Colonic mucosa (tissue), 4 donors: ENCODE results near the gene PRR5. TPM values are rescaled to one million over a fixed set of nuclear protein-coding genes. Genes with fewer than 3 reads are reported as not detected.
A peak's percentile ranks its signal among the peaks of the same experiment; 100 is the strongest.

Experiments
- DNase-seq: peaks from one replicate; pipeline ENCODE4 v3.0.0-alpha.2; 2020
- H3K27ac ChIP-seq: fragments of 200-600 bp; one replicate; pipeline ENCODE4 v1.8.0; 2021
- H3K27me3 ChIP-seq: fragments of 200-600 bp; one replicate; pipeline ENCODE4 v1.8.0; 2021
- H3K36me3 ChIP-seq: fragments of 200-600 bp; one replicate; pipeline ENCODE4 v1.8.0; 2021
- H3K4me1 ChIP-seq: fragments of 200-600 bp; one replicate; pipeline ENCODE4 v1.8.0; 2021; ENCODE audit warnings: mild to moderate bottlenecking
- H3K4me3 ChIP-seq: fragments of 200-600 bp; one replicate; pipeline ENCODE4 v1.8.0; 2021
- H3K9ac ChIP-seq, 2 donors: one replicate each; pipeline ENCODE4 v1.7.0; 2013; ENCODE audit warnings: control low read depth in 2 of 2, low read depth in 2 of 2, low read length in 2 of 2
- H3K9me3 ChIP-seq: fragments of 200-600 bp; one replicate; pipeline ENCODE4 v1.8.0; 2021
- CTCF ChIP-seq: fragments of 200-600 bp; IDR thresholded peaks from one replicate; pipeline ENCODE4 v1.8.0; 2022; ENCODE audit warnings: antibody characterized with exemption, mild to moderate bottlenecking
- intact Hi-C: fragments of 100-400 bp; cut with DNase I; formaldehyde crosslinking; loops from one replicate; pipeline ENCODE4 v1.14.1; 2022
- total RNA-seq, 2 donors: library from RNA; stranded (reverse); fragmentation: NEBNext Ultra II Directional in 1 of 2; extraction: Animal tissue kit (Norgen Biotek cat#: 25700) in 1 of 2; gene quantifications; one replicate each; pipeline ENCODE4 v1.2.1, GENCODE V29; 2021
- donor health status: healthy.
- donor health status: DM: no; HTN: no; CAD: no.
- donor health status: DM: no; HTN: no; CAD: no.

The PRR5 gene
- total RNA-seq, 2 donors from 2014 or later = 21.2 to 45.8 TPM

GRCh38 chr22:44698531-44699421, 3.2 kb upstream of the PRR5 start:
- Histone ChIP-seq H3K4me3 (no peak overlapping the region), H3K4me1 (peaks cover 8% of the 10 kb centered on the region), H3K27ac (no peak overlapping the region), H3K27me3 (no peaks in the 10 kb centered on the region), H3K9ac (peak overlapping the region in 1 of 2 donors; percentile 43), H3K36me3 (no peaks in the 10 kb centered on the region), H3K9me3 (no peaks in the 10 kb centered on the region)
- intact Hi-C loops = no loop called here
- DNase-seq = no peak
- TF ChIP-seq CTCF = no peak

GRCh38 chr22:44700456-44700855, 1.5 kb upstream of the PRR5 start:
- Histone ChIP-seq H3K9me3 (no peaks in the 10 kb centered on the region), H3K4me1 (peaks cover 8% of the 10 kb centered on the region), H3K4me3 (no peak overlapping the region), H3K36me3 (no peaks in the 10 kb centered on the region), H3K9ac (no peak overlapping the region), H3K27me3 (no peaks in the 10 kb centered on the region), H3K27ac (no peak overlapping the region)
- no peak for DNase-seq
- intact Hi-C loops = no loop called here
- no peak for TF ChIP-seq CTCF

GRCh38 chr22:44701187-44701790, 715 bp upstream of the PRR5 start:
- DNase-seq = no peak
- Histone ChIP-seq H3K36me3 (no peaks in the 10 kb centered on the region), H3K27me3 (no peaks in the 10 kb centered on the region), H3K9ac (peak overlapping the region in 1 of 2 donors; percentile 56), H3K4me3 (no peak overlapping the region), H3K9me3 (no peaks in the 10 kb centered on the region), H3K27ac (no peak overlapping the region), H3K4me1 (peaks cover 8% of the 10 kb centered on the region)
- TF ChIP-seq CTCF = no peak
- intact Hi-C loops = no loop called here

- peak; percentile 47 for DNase-seq
- H3K4me1 ChIP-seq = peaks cover 7% of the 10 kb centered on the region
- peak overlapping the region; percentile 39 for H3K27ac ChIP-seq
Measured at GRCh38 chr22:44702479-44703198, 635 bp downstream of the PRR5 start.

More at GRCh38 chr22:44702479-44703198, 635 bp downstream of the PRR5 start:
- TF ChIP-seq CTCF = no peak
- intact Hi-C loops = no loop called here
- no peaks in the 10 kb centered on the region for H3K27me3 ChIP-seq
- no peaks in the 10 kb centered on the region for H3K36me3 ChIP-seq
- peak overlapping the region; percentile 85 to 90 for H3K9ac ChIP-seq
- H3K4me3 ChIP-seq = peak overlapping the region; percentile 56
- H3K9me3 ChIP-seq = no peaks in the 10 kb centered on the region
